Endometrium (tissue), 2 donors: ENCODE results near the gene DBT.
"Not testable (repeated sequence)": the region's sequence is repeated elsewhere in the genome, so short reads cannot be mapped to it uniquely, and the experiment has no call there.

ENCODE experiments used
- FAIRE-seq: peaks from 2 replicates; lab custom pipeline; 2012; peaks lifted over from hg19 to GRCh38; lab: Jason Lieb, UNC
- donor health status: control.
- donor health status: control.

DBT gene

GRCh38 chr1:100250264-100250663, 630 bp upstream of the DBT start:
- FAIRE-seq: no peak

- no peak for FAIRE-seq
Measured at GRCh38 chr1:100249155-100249536, 488 bp downstream of the DBT start.

- FAIRE-seq: no peak
Measured at GRCh38 chr1:100246738-100247137, 2.9 kb downstream of the DBT start.

GRCh38 chr1:100240631-100241030, 9.0 kb downstream of the DBT start:
- FAIRE-seq: no peak

- no peak for FAIRE-seq
Measured at GRCh38 chr1:100239961-100240360, 9.7 kb downstream of the DBT start.

- no peak for FAIRE-seq
Measured at GRCh38 chr1:100237091-100237490, 12.5 kb downstream of the DBT start.

GRCh38 chr1:100234432-100234831, 15.2 kb downstream of the DBT start:
- no peak for FAIRE-seq

GRCh38 chr1:100233566-100233965, 16.1 kb downstream of the DBT start:
- FAIRE-seq: not testable (repeated sequence)

- no peak for FAIRE-seq
Measured at GRCh38 chr1:100232156-100232555, 17.5 kb downstream of the DBT start.

- no peak for FAIRE-seq
Measured at GRCh38 chr1:100231721-100232120, 17.9 kb downstream of the DBT start.

GRCh38 chr1:100230765-100231164, 18.9 kb downstream of the DBT start:
- FAIRE-seq: no peak

- no peak for FAIRE-seq
Measured at GRCh38 chr1:100229681-100230443, 19.8 kb downstream of the DBT start.

- no peak for FAIRE-seq
Measured at GRCh38 chr1:100222428-100222827, 27.2 kb downstream of the DBT start.

GRCh38 chr1:100219883-100220282, 29.8 kb downstream of the DBT start:
- no peak for FAIRE-seq

GRCh38 chr1:100219457-100219856, 30.2 kb downstream of the DBT start:
- no peak for FAIRE-seq

- FAIRE-seq: no peak
Measured at GRCh38 chr1:100217834-100218233, 31.8 kb downstream of the DBT start.

GRCh38 chr1:100215101-100215500, 34.5 kb downstream of the DBT start:
- FAIRE-seq: no peak

GRCh38 chr1:100213141-100213540, 36.5 kb downstream of the DBT start:
- FAIRE-seq: no peak

- no peak for FAIRE-seq
Measured at GRCh38 chr1:100206301-100206700, 43.3 kb downstream of the DBT start.

GRCh38 chr1:100205593-100205992, 44.0 kb downstream of the DBT start:
- FAIRE-seq: not testable (repeated sequence)

- not testable (repeated sequence) for FAIRE-seq
Measured at GRCh38 chr1:100205103-100205502, 44.5 kb downstream of the DBT start.

- not testable (repeated sequence) for FAIRE-seq
Measured at GRCh38 chr1:100202703-100203102, 46.9 kb downstream of the DBT start.

GRCh38 chr1:100200060-100200459, 49.6 kb downstream of the DBT start:
- not testable (repeated sequence) for FAIRE-seq

- FAIRE-seq: no peak
Measured at GRCh38 chr1:100198596-100198995, 51.0 kb downstream of the DBT start.
